ENCODE results near the gene AKR7A2. TPM values are rescaled to one million over a fixed set of nuclear protein-coding genes. Genes with fewer than 3 reads are reported as not detected.

The AKR7A2 gene
- total and polyA plus RNA-seq, 9 of the 15 experiments (the other 6 are each of a cell fraction or from before 2014, with no cell fraction given), result 2.0 to 78.4 (median 49.4) TPM

DNA sequence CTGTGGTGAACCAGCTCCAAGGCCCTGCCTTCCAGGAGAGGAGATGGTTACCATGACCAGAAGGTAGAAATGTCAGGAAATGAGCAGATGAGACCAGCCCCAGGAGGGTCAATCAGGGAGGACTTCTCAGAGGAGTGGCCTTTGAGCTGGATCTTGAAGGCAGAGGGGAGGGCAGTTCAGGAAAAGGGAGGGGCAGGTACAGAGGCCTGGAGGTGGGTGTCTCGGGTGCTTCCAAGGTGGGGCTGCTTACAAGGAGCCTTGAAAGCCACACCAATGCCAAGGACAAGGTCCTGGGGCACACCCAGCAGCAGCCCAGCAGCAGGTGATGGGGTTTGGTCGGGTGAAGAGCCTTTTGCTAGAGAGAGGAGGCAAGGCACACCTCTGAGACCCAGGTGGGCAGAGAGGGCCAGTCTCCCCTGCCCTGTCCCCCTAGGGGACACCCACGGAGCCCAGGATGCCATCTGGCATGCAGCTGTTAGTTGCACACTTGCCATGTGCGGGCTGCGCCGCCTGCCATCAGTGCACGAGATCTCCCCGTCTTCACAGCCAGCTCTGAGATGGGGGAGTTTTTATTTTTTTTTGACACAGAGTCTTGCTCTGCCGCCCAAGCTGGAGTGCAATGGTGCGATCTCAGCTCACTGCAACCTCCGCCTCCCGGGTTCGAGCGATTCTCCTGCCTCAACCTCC is 18.6 kb upstream of the AKR7A2 start:
- FAIRE-seq (no peak), ATAC-seq (no peak), DNase-seq (ENCODE audit: extremely low read depth in 1 of 4, low spot score in 3 of 4) (no peak)
- TF ChIP-seq BRCA1 (IDR thresholded peaks at IDR 0.05) (no peak), BRCA1 (CRISPR knock-in tag; IDR thresholded peaks at IDR 0.05) (0 out of 2 replicates have a peak, but pooled peaks have one; percentile 11), RBM25 (IDR thresholded peaks at IDR 0.05; ENCODE audit: low read depth, low read length, severe bottlenecking) (peak; percentile 12), ZFP36 (IDR thresholded peaks at IDR 0.05; ENCODE audit: low read depth, low read length, partially characterized antibody) (peak; percentile 98), ELF2 (CRISPR knock-in tag; IDR thresholded peaks at IDR 0.05) (no peak), CREB3L1 (IDR thresholded peaks at IDR 0.05; ENCODE audit: borderline replicate concordance, low read depth) (no peak), KLF16 (IDR thresholded peaks at IDR 0.05) (no peak), ZNF436 (CRISPR knock-in tag; IDR thresholded peaks at IDR 0.05) (peak; percentile 73), SMARCA5 (IDR thresholded peaks at IDR 0.05) (0 out of 2 replicates have a peak, but pooled peaks have one; percentile 48), RBFOX2 (IDR thresholded peaks at IDR 0.05; ENCODE audit: low read depth, low read length) (0 out of 2 replicates have a peak, but pooled peaks have one; percentile 8), POLR2AphosphoS5 (IDR thresholded peaks at IDR 0.05; ENCODE audit: control insufficient read depth, insufficient read depth, low read depth, low read length) (peak; percentile 21; the same call in 1 of the 2 replicates), RAD21 (CRISPR knock-in tag; conservative IDR thresholded peaks at IDR 0.05 in 1 of 2, IDR thresholded peaks at IDR 0.05 in 1 of 2) (no peak), TAF7 (tag; IDR thresholded peaks at IDR 0.05) (no peak), FOXK1 (CRISPR knock-in tag; IDR thresholded peaks at IDR 0.05; ENCODE audit: borderline replicate concordance) (no peak), SUPT5H (IDR thresholded peaks at IDR 0.05) (peak; percentile 24; the same call in 1 of the 2 replicates), E2F6 (IDR thresholded peaks at IDR 0.05; ENCODE audit: borderline replicate concordance in 1 of 2, extremely low read depth in 1 of 2, insufficient read depth in 1 of 2, insufficient read length in 1 of 2, low read depth in 1 of 2, low read length in 1 of 2, poor library complexity in 1 of 2, severe bottlenecking in 1 of 2) (no peak), POLR2G (IDR thresholded peaks at IDR 0.05; ENCODE audit: low read depth, low read length) (peak; percentile 57), MYNN (IDR thresholded peaks at IDR 0.05) (peak; percentile 58; the same call in 1 of the 2 replicates), MYNN (CRISPR knock-in tag; IDR thresholded peaks at IDR 0.05) (no peak), GTF2F1 (IDR thresholded peaks at IDR 0.05; ENCODE audit: low read depth, low read length) (no peak)
- Histone ChIP-seq H3K36me3 (ENCODE audit: control insufficient read depth, insufficient read depth, low read length) (peaks cover 36% of the 10 kb centered on the region; the same call in 2 of the 3 replicates), H3K4me1 (replicated peaks in 1 of 2; ENCODE audit: control insufficient read depth in 2 of 2, insufficient read depth in 2 of 2, low read length in 2 of 2) (peaks cover 7 to 28% of the 10 kb centered on the region in 2 experiments), H2AFZ (ENCODE audit: low read depth, low read length) (no peak overlapping the region), H3K4me3 (no peak overlapping the region), H3K9me3 (replicated peaks; ENCODE audit: control insufficient read depth, insufficient read depth, low read depth, low read length) (no peaks in the 10 kb centered on the region), H3K9ac (ENCODE audit: insufficient read depth in 1 of 2, low read depth in 2 of 2, low read length in 2 of 2) (peak overlapping the region in 1 of 2 experiments; percentile 19; a peak in 1 of 4 replicates), H3K79me2 (ENCODE audit: control insufficient read depth, insufficient read depth, low read length) (no peaks in the 10 kb centered on the region), H3K9me1 (ENCODE audit: control insufficient read depth, insufficient read depth, low read length) (peaks cover 10% of the 10 kb centered on the region), H3K27ac (ENCODE audit: extremely low read depth, low read depth, low read length) (no peak overlapping the region), H3K4me2 (ENCODE audit: insufficient read depth, low read length) (no peak overlapping the region), H3K27me3 (ENCODE audit: control insufficient read depth in 2 of 2, insufficient read depth in 2 of 2, low read length in 2 of 2) (no peaks in the 10 kb centered on the region), H4K20me1 (replicated peaks; ENCODE audit: control insufficient read depth, insufficient read depth, low read length) (peaks cover 19% of the 10 kb centered on the region)
- CTCF ChIA-PET (ENCODE audit: low intra/inter-chr PET ratio), result no interaction called here
- POLR2A ChIA-PET, result interaction anchor here (0.6 to 4.7 kb wide), 8 partner anchors 9 to 585 kb away, joined by 3 to 21 read pairs (median 3); partner anchors contain the start of genes AKR7A2 and SLC66A1
- 88% methylated on average over 14 of the region's 14 CpGs for WGBS (ENCODE audit: insufficient coverage, low coverage, missing lambda C conversion rate)
- intact Hi-C loops (cut with micrococcal nuclease) (no loop called here), in situ Hi-C loops (cut with MboI) (no loop called here)
- no TSS peak for BruUV-seq (replicated peaks)

Data from K562 (cell line).